Endometrial microvascular endothelial cells (primary cell): Measurements from ENCODE around the gene NHS. TPM values are rescaled to one million over a fixed set of nuclear protein-coding genes. Genes with fewer than 3 reads are reported as not detected.

Experiments used
- in situ Hi-C: cut with HindIII; loops from 2 replicates; pipeline ENCODE4 v1.10.0; 2017; ENCODE audit warnings: low sequenced_read_pairs, low pct_unique_long_range_greater_than_20kb; ENCODE audit errors: inconsistent ontology term
- total RNA-seq: library from RNA; depleted of rRNA; stranded (reverse); fragments of >200 nt; gene quantifications from one replicate; pipeline ENCODE4 v1.2.3, GENCODE V29; 2015; ENCODE audit errors: inconsistent ontology term

The NHS gene
- total RNA-seq, 1 donor from 2014 or later: not detected

GRCh38 chrX:17525762-17526555 lies 151.0 kb downstream of the NHS start:
- in situ Hi-C loops: no loop called here

DNA sequence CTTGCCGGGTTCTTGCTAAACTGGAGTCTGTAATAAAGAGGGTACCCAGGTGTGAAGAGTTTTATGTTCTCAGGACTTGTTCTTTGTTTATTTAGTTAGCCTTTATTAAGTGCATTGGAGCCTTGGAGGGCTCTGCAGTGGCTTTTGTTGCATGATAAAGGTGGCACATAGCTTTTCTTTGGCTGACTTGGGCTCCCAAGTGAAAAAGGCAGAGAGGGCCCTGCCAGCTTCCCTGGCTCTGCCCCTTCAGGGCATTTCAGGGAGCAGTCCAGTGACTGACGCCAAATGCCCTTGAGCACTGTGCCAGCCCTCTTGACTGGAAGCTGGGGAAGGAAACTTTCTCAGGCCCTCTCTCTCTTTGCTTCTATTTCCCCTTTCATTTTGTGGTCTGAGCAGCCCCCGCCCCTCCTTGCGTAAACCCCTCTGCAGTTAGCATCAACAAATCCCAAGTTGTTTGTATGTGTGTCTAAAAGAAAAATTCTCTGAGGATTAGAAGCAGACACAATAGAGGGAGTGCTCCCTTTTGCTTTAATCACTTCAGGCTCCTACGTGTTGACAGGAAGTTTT lies 152.2 kb downstream of the NHS start:
- in situ Hi-C loops: no loop called here

- in situ Hi-C loops: no loop called here
Observed at GRCh38 chrX:17527922-17528321, 152.9 kb downstream of the NHS start.

DNA sequence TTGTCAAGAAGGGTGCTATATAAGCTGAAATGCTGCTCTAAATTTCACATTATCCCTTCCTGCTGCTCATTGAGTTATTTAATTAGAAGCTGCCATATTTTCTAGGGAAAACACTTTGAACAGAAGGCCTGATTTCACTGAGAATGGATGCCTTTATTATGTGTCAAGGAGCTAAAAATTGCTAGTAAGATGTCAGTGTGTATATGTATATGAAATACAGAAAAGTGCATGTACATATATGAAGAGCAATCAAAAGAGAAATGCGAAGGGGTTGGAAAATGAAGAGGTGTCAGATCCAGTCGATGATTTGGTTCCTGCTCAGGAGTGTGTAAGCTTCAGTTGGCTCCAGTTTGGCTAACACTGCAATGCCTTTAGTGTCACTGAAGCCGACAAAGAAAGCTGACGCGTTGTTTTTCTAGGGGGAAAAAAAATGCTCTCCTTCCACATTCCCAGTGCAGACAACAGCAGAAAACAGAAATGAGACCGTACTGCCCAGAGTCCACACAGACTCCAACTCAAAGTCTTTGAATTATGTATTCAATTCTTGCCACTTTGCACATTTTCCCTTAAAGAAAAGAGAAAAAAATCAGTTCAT lies 154.2 kb downstream of the NHS start:
- in situ Hi-C loops: no loop called here

DNA sequence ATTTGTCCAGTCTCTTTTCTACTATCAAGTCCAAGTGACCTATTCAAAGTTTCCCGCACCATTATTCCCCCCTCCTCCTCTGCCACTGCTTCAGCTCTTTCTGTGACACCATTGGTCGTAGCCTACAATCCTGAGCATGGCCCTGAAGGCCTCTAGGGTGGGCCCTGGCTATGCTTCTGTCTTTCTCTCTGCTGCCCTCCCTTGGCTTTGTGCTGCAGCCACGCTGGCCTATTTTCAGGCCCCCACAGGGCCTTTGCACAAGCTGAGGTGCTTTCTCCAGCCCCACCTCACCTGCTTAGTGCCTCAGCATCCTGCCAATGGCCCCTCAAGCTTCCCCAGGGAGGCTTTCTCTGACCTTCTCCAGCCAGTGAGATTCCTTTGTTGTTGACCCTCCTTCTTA lies 156.5 kb downstream of the NHS start:
- in situ Hi-C loops: no loop called here

DNA sequence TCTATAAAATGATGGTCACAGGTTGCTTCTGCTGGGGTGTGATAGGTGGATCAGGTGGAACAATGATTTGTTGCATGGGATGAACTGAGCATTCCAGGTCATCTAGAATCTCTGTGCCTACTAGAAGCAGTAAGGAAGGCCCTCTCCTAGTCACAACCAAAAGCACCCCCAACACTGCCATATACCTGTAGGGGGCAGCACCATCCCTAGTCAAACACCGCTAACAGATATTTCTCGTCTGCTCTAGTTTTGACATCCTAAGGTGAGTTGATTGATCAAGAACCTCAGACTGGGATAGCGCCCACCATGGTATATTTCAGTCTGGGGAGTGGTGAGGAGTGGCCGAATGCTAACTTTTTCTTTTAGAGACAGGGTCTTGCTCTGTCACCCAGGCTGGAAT lies 160.2 kb downstream of the NHS start:
- in situ Hi-C loops: no loop called here

- in situ Hi-C loops: no loop called here
Observed at GRCh38 chrX:17537723-17538243, 162.8 kb downstream of the NHS start.

DNA sequence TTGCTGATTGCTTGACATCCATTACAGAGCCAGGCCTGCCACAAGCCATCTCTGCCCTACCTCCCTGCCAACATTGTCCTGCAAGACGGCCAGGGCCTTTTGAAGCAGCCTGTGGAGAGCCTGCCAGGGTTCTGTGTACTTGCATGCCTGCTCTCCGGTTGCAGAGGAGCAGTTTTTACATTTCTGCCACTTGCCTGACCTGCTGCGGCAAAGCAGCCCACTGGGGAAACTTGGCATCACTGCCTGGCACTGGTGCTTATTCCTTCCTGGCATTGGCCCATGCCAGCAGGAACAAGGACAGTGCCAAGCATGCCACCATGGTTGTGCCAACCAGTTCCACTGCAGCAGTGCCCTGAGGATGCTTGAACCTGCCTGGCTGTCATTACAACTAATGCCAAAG lies 167.1 kb downstream of the NHS start:
- in situ Hi-C loops: no loop called here

GRCh38 chrX:17544821-17545220 lies 169.8 kb downstream of the NHS start:
- in situ Hi-C loops: no loop called here

DNA sequence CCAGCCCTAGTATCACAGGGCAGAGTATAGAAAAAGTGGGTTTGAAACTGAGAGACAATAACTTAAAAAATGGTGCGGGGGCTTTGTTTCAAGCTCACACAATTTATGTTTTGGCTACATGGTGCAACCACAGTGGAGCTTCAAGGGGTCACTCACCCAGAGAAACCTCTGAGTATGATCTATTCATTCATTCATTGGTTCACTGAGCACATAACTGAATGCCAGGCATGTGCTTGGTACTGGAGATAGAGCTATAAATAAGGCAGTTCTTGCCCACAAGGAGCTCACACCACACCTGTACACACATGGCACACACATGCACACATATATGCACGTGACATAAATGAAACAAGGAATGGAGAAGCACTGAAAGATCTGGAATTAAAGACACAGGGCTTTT lies 171.4 kb downstream of the NHS start:
- in situ Hi-C loops: no loop called here

GRCh38 chrX:17547658-17548057 lies 172.7 kb downstream of the NHS start:
- in situ Hi-C loops: no loop called here

DNA sequence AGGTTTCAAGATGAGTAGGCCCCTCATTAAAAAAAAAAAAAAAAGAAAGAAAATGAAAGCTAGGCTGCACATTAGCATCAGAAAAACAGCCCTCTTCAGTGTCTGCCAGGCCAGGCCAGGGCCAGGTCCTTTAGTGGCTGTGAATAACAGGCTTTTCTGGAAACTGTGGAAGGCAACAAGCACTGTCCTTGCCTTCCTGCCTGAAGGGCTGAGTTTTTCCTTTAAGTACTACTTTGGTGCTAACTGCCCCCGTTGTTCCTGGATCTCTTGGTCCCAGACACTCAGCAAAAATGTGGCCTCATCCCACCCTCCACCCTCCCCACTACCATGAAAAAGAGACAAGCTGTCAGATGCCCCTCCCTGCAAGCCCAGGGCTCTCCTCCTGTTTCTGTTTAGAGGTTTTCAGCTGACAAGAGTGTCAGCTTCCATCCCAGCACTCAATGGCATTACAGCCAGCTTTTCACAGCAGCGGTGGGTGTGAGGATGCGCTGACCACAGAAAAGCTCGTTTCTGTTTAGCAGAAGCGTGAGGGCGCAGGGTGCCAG lies 174.2 kb downstream of the NHS start:
- in situ Hi-C loops: no loop called here

DNA sequence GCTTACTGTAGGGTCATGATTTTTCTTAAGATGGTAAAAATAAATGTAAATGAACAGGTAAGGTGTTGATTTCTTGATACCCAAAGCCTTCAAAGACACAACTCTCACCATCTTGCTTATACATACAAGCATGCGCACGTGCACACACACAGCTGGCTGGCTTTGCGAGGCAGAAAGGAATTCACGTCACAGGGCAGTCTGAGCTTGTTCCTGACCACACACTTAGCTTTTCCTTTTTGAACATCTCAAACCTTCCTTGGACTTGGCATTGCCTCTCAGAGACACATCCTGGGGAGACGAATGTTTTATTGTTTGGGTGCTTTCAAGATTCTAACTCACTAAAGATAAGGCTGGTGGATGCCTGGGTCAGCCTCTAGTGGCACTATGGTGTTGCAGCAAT lies 175.0 kb downstream of the NHS start:
- in situ Hi-C loops: no loop called here

DNA sequence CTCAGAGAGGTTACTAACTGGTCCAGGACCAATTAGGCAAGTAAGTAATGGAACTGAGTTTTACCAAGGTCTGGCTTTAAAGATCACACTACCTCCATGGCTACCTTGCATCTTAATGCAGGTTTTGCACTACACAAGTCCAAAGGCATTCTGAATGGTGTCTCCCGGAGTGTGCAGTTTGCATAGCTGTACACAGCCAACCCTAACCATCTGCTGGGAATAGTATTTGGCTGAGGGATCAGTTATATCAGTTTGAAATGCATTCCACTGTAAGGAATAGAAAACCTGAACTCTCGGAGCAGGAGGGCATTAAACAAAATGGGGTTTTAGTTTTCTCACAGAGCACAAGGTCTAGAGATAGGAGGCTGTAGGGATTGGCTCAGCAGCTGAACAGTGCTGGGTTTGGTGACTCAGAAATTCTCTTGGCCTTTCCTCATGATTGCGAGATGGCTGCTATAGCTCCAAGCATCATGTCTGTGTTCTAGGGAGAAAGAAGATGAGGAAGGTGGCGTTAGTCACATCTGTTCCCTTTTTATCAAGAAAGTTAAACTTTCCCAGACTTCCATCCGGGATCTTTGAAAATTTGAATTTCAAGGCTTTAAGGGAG lies 177.1 kb downstream of the NHS start:
- in situ Hi-C loops: no loop called here

DNA sequence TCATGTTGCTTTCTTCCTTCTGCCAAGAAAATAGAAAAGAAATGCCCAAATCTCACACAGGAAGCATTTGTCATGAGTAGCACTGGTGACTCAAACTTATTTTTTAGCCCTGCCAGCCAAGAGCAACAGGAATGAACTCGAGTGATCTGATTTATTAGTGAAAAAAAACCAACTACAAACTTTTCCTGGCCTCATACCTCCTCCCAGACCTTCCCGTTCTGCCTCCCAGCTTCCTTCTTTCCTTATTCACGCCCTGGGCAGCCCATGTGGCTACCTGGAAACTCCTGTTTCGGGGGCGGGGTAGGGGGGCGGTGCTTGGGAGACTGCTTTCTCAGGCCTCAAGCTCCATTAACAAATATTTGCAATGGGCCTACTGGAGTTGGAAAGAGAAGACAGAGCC lies 178.5 kb downstream of the NHS start:
- in situ Hi-C loops: no loop called here

- in situ Hi-C loops: no loop called here
Observed at GRCh38 chrX:17553961-17554482, 179.0 kb downstream of the NHS start.

DNA sequence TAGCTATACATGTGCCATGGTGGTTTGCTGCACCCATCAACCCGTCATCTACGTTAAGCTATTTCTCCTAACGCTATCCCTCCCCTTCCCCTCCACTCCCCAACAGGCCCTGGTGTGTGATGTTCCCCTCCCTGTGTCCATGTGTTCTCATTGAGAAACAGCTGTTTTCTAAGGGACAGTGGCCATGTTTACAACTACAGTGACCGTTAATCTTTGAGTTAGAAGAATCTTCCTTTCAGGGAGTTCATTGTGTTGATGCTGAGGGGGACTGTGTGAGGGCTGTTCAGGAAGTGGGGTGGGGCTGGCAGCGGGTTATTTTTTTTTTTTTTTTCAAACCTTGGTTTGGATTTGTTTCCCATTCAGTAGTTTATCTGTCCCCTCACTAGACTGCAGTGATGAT lies 179.9 kb downstream of the NHS start:
- in situ Hi-C loops: no loop called here

DNA sequence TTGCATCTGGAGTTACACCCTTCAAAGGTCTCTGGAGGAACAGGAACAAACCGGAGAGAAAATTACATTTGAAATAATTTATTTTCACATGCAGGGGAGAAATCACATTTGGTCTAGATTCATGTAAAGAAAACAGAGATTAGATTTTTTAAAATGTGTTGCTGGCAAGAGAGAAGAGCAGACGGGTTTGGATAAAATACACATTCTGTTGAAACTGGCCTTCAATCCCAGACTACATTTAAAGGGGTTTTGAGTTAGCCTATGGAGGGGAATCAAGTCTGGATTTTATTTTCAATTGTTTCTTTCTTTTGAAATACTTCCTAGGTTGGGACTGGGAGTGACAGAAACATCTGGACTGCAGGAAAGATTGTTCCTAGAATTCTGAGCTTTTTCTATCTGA lies 180.8 kb downstream of the NHS start:
- in situ Hi-C loops: no loop called here

DNA sequence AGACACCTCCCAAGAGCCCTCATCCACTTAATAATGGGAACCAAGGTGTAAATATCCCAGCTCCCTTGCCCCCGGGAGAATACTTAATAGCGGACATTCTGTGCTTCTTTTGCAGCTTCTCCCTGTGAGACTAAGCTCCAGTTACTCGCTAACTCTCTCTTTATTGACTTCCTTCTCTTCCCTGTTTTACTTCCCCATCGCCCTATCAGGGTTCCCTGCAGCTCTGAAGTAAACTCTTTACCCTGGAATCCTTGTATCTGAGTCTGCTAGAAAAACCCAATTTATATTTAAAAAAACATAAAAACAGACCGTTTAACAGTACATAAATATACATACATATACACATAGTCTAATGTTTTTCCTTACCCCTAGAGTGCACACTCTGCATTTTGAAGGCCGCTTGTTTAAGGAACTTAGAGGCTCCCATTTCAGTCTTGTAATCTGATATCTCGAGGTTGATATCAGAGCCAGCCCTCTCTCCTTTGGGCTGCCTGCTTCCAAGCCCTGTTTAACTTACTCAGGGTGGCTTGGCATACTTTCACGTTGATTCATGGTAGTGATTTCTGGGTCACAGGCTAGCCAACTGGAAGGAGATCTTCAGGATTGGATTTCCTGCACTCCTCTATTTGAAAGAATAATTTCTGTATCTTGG lies 184.9 kb downstream of the NHS start:
- in situ Hi-C loops: no loop called here
